ENCODE results near the gene BAX. TPM values are rescaled to one million over a fixed set of nuclear protein-coding genes. Genes with fewer than 3 reads are reported as not detected.
A peak's percentile ranks its signal among the peaks of the same experiment; 100 is the strongest.

Gene BAX
- total RNA-seq, 1 donor from 2014 or later: 12.5 TPM

DNA sequence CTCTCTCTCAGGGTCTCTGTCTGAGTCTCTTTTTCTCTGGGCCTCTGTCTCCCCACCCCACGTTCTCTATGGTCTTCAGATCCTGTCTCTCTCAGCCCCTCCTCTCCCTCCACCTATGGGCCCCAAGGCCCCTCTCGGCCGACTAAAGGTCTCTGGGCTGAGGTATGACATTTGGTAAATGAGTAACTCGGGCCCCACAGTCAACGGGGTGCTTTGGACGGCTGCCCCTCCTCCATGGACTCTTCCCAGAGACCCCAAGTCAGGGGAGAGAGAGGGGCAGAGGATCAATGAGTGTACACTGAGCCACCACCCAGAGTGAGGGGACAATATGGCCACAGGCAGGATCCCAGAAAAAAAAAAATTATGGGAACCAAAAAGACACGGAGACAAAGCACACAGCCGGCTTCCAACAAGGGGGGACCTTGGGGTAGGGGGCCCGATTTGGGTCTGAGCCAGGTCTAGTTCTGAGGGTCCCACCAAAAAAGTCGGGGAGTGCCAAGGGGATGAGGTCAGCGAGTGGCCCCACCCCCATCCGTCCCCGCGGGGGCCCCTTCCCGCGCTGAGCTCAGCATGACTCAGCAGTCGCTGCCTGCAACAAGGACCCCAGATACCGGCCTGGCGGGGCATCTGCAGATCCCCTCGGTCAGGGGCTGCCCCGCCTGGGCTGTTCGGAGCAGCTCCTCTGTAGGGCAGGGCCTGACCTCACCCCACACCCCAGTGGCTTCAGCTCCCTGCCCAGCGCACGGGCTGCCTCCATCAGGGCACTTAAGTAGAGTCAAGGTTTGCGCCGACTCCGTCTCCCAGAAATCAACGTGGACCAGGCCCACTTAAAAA, 8.9 kb downstream of the BAX start:
- DNase-seq: peak; percentile 60

DNA sequence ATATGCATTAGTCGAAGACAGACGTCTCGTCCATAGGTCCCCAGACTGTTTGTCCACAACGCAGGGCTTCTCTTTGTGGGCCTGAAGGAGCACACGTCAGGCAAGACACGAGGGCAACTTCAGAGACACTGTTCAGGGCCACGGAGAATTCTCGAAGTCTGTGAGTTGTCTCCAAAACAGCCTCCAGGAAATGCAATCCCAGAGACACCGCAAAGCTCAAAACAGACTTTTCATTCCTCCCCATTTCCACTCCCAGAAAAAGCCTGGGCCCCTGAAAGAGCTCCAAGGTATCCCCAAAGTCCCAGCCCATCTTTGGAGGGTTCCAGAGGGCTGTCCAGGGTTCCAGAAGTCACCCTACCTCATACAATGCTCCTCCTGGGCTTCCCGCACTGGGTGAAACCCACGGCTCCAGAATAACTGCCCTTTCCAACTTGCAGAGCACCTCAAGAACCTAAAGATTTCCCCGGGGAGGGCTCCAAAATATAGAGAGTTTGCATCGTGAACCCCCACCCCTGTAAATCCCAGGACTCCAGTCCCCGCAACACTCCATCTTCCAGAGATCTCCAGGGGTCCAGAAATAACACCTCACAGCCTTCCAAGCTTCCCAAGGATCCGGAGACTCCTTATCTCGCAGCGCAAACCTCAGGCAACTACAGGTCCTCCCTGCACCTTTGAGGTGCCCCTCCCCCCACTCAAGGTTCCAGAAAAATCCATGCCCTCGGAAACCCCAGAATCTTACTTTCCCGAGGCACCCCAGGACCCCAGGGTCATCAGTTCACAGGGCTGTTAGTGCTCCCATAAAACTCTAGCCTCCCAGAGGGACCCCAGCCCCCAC, 9.7 kb downstream of the BAX start:
- DNase-seq: no peak

DNA sequence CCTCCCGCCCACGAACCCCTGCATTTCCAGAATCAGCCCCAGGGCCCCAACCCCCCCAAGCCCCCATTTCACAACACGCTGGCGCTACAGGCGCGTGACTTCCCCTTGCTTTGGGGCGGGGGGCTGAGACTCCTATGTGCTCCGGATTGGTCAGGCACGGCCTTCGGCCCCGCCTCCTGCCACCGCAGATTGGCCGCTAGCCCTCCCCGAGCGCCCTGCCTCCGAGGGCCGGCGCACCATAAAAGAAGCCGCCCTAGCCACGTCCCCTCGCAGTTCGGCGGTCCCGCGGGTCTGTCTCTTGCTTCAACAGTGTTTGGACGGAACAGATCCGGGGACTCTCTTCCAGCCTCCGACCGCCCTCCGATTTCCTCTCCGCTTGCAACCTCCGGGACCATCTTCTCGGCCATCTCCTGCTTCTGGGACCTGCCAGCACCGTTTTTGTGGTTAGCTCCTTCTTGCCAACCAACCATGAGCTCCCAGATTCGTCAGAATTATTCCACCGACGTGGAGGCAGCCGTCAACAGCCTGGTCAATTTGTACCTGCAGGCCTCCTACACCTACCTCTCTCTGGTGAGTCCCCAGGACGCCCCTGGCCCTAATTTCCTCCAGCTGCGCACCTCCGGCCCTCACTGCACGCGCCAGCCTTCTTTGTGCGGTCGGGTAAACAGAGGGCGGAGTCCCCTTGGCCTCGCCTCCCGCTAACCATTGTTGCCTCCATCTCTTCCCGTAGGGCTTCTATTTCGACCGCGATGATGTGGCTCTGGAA, 10.5 kb downstream of the BAX start, which contains the start of gene FTL:
Gene FTL (plus strand): TSS at position 270 of the 766 bp plus-strand sequence. CDS start 199 bp downstream, at position 469.
- DNase-seq: peak; percentile 98

DNA sequence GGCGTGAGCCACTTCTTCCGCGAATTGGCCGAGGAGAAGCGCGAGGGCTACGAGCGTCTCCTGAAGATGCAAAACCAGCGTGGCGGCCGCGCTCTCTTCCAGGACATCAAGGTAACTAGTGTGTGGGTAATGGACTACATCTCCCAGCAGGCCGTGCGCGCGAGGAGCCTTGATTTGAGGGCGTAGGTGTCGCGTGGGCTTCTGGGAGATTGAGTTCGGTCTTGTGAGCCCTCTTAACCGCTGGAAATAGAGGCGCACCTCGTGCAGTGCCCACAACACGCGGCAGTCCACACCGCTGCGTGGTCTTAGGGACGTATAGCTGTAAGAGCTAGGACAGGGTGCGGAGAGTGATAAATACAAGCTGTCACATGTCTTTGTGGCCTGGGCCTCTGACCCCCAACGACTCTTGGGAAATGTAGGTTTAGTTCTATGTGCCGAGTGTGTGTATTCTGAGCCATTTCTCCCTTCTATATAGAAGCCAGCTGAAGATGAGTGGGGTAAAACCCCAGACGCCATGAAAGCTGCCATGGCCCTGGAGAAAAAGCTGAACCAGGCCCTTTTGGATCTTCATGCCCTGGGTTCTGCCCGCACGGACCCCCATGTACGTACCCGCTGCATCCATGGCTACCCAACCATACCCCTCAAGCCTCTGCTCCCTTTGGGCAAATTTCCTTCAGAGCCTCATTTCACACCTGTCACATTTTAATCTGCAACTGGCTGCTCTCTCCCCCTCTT, 11.3 kb downstream of the BAX start:
- peak; percentile 84 for DNase-seq

DNA sequence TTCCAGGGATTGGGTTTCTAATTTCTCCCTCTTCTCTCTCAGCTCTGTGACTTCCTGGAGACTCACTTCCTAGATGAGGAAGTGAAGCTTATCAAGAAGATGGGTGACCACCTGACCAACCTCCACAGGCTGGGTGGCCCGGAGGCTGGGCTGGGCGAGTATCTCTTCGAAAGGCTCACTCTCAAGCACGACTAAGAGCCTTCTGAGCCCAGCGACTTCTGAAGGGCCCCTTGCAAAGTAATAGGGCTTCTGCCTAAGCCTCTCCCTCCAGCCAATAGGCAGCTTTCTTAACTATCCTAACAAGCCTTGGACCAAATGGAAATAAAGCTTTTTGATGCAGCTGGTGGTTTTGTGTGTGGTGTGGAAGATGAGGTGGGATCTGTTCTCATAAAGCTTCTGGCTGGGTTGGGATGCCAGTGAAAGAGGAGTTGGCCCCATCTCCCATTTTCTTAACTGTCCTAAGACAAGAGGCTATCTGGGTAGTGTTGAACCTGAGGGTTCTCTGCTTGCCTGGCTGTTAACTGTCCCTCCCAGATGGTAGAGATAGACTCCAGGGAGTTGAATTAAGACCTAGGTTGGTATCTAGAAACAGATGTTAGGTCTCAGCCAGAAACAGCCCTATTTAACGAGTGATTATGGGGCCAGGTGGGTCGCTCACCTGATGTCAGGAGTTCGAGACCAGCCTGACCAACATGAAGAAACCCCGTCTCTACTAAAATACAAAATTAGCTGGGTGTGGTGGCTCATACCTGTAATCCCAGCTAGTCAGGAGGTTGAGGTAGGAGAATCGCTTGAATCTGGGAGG, 12.1 kb downstream of the BAX start:
- DNase-seq: no peak

DNA sequence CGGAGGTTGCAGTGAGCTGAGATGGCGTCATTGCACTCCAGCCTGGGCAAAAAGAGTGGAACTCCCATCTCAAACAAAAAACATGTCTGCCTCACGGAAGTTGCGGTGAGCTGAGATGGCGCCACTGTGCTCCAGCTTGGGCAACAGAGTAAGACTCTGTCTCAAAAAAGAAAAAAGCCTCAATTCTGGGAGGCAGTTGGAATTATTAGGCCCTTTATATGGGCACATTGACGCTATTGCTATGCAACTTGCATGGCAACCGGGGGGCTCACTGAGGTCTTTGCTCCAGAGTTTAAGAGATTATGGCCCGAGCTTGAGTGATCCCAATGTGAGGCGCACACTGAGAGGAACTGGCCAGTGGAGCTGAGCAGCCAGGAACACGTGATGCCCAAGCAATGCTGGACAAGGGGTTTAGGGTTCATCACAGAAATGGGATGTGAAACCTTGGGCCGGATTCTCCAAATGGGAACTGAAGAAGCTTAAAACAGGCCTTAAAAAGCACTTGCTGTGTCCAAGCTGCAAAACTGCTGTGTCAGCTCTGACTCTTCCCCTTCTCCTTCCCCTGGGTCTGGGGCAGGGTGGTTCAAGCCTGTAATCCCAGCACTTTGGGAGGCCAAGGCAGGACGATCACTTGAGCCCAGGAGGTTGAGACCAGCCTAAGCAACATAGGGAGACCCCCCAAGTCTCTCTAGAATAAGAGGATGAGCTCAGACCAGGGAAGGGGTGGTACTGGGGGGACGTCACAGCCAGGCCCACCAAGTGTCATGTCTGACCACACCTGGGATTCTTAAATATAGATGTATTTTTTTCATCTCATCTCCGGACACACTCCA, 12.9 kb downstream of the BAX start:
- no peak for DNase-seq

DNA sequence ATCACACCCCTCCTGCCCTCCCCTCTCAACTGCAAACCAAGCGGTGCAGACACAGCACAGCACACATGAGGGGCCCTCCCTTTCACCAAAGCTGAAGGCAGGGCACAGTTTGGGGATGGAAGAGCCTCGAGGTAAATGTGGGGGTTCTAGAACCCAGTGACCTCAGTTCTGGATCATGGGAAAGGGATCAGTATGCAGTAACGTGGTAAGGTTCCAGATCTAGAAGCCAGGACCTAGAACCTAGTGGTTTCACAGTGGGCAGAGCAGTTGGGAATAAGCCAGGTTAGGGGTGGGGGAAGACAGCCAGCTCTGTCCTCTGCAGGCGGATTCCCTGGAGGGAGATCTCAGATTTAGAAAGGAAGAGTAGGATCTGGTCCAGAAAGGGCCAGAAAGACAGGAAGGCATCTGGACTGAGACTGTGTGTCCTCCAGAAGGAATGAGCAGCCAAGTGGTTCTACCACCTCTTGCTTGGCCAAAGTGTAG, 13.5 kb downstream of the BAX start:
- DNase-seq: no peak

DNA sequence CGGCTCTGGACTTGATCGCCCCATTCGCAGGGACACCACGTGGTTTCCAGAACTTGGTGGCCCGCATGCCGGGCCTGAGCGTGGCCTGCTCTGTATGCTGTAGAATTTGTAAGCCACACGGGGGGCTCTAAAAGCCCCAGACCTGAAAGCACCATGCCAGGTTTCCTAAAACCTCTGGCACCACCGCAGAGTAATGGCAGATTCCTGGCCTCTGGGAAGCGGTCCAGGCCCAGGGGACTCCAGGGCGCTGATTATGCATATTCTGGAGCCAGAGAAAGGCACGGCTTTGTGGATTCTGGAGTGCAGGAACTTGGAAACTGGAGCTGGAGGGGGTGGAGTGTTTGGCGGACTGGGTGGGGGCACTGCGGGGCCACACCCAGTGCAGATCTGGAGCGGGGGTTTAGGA, 14.1 kb downstream of the BAX start:
- DNase-seq: no peak

DNA sequence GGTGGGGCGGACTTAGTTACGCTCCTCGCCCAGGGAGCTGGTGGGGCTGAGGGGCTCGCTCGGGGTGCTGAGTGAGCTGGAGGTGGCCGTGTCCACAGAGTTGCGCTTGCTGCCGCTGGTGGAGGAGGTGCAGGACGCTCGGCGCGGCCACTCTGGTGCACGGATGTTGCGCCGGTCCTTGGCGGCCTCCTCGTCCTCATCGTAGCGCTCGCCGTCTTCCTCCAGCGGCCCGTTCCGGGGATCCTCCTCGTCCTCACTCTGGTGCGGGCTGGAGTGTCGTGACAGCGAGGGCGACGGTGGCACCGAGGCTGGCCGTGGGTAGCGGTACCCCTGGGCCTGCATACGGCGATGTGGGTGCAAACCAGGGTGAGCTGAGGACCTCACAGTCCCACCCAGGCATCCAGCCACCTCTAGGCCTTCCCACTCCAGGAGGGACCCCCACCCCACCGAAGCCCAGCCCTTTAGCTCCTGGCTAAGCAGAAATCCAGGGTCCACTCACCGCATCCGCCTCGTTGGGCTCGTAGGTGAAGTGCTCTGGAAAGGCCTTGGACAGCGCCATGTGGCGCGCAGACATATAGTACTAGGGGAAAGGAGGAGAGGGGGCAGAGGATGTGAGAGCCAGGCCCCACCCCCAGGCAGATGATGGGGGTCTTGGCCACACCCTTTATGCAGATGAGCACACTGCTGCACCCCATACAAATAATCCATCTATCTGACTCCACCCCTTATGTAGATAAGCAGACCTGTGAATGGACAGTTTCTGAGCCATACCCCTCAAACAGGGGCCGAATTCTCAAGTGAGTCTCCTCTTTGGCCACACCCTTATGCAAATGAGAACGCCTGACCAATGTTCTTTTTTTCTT, 14.8 kb downstream of the BAX start:
- no peak for DNase-seq

DNA sequence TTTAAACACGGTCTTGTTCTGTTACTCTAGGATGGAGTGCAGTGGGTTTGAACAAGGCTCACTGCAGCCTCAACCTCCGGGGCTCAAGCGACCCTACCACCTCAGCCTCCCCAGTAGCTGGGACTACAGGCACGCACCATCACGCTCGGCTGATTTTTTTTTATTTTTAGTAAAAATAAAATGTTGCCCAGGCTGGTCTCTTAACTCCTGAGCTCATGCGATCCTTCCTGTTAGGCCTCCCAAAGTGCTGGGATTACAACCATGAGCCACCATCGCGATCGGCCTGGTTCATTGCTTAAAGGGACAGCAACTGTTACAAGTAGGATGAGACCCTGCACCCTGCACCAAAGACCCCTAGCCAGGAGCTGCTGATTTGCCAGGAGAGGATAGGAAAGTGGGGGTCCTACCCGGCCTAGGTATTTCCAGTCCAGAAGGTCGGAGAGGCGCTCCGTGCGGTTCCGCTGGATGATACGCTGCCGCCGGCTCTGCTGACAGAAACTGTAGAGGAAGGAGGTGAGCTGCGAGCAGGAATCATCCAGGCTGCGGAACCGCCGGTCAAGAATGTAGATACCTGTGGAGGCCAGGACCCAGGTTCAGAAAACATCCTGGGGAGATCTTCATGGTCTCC, 15.6 kb downstream of the BAX start:
- DNase-seq: no peak

DNA sequence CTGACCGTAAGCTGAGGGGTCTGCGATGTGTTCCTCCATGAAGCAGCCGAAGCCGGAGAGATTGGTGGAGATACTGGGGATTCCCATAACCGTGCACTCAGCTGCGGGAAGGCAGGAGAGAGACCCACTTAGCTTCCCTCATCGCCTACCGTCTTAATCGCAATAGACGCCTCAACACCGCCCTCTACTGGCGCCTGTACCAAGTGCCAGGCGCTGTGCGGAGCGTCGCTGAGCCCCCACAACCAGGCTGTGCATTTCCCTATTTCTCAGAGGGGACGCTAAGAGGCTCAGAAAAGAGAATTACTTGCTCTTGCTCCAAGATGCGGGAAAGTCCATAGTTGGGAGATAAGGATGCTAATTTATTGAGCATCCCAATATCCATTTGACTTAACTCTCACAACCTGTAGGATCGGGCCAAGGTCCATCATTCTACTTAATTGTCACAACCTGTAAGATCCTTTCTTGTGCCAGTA, 16.3 kb downstream of the BAX start:
- DNase-seq: peak; percentile 43

DNA sequence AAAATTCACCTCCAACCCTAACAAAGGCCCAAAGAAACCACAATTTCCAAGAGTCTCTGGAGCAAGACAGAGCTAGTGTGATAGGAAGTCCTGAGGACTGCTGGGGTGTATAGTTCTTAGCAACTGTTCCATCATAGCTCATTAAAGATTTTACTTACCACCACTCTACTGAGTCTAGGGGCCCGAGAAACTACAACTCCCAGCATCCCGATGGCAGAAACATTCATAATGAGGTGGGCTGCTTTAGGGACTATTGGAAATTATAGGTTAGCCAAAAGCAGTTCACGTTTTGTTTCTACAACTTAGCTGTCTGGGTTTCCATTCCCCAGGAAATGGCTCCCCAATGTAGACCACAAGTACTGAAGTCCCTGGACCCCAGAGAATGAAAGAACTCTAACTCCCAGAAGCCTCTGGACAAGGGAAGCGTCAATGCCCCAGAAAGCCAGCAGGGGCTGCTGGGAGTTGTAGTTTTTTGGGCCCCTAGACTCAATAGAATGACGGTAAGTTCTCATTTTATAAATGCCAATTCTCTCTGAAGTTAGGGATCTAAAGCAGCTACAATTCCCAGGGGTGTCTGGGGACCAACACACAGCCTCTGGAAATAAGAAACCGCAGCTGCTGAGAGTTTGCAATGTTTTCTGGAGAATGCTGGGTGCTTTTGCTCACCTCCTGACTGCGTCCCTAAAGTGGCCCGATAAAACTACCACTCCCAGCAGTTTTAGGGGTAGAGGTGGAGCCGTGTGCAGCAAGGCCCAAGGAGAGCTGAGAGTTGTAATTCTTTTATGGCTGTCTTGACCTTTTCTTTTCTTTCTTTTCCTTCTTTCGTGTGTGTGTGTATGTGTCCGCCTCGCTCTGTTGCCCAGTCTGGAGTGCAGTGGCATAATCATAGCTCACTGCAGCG, 21.5 kb downstream of the BAX start:
- no peak for DNase-seq

DNA sequence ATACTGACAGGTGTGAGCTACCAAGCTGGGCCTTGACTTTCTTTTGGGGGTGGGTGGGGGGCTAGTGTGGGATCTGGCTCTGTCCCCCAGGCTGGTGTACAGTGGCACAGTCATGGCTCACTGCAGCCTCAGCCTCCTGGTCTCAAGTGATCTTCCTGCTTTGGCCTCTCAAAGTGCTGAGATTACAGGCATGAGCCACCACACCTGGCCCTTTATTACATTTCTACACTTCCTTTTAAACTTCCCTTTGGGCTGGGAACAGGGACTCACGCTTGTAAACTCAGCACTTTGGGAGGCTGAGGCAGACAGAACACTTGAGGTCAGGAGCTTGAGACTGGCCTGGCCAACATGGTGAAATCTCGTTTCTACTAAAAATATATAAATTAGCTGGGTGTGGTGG, 22.4 kb downstream of the BAX start:
- no peak for DNase-seq

DNA sequence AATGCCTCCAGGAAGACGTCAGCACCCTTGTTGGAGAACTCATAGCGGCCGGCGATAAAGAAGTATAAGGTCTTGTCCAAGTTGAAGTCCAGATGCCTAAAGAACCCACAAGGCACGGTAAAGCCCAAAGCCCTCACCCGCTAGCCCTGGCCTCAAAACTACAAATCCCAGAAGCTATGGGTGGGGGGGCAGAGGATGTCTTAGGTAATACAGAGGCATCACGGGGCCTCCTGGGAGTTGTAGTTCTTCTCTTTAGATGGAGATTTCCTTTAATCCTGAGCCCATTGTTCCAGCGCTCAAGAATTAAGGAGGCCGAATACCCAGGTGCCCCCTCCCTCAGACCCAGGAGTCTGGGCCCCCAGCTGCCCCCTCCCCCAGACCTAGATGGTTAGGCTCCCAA, 27.6 kb downstream of the BAX start:
- DNase-seq: no peak

DNA sequence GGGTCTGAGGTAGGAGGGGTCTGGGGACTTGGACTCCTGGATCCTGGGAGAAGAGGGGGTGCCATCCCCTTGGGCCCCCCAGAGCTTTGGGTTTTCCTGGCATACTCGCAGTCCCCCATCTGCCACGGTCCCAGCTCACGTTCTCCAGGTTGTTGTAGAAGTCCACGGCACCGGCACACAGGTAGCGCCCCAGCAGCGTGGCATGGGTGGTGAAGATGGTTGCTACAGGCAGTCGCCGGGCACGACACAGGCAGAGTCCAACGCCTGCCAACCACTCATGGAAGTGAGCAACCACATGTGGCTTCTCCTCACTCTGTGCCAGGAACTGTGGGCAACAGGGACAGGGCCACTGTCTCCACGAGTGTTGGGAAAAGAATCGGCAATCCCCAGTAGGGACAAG, 31.0 kb downstream of the BAX start:
- no peak for DNase-seq

DNA sequence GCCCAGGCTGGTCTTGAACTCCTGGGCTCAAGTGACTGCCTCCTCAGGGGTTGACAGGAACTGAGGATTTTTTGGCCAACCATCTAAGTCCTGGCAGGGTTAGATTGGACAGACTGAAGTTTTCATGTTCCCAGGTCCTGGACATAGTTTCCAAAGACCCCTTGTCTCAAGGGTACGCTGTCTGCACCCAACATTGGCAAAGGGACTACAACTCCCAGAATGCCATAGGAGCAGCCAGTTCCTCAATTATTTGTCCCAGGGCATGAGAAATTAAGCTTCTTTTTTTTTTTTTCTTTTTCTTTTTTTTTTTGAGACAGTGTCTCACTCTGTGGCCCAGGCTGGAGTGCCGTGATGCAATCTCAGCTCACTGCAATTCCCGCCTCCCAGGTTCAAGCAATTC, 31.5 kb downstream of the BAX start:
- no peak for DNase-seq

DNA sequence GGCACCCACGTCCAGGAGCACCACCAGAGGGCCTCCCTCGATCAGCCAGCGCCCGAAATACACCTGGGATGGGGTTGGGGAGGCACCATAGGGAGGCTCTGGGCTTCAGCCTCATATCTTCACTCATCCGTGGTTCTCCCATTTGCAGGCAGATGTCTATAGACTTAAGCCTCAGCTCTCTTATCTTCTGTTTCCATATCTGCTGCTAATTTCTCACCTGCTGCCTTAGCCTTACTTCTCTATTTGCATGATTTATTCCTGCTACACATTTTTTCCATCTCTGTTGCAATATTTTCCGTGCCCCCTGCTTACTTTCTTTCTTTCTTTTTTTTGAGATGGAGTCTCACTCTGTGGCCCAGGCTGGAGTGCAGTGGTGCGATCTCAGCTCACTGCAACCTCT, 32.6 kb downstream of the BAX start:
- no peak for DNase-seq

All from occipital lobe (tissue), 2 donors.